IMR-90 (cell line): ENCODE data around the gene USP54. TPM values are rescaled to one million over a fixed set of nuclear protein-coding genes. Genes with fewer than 3 reads are reported as not detected.

Source experiments
- ATAC-seq: fragments of 200-7000 bp; cut with Tn5 transposase; 2 replicates; pipeline ENCODE4 v1.9.1; 2020; ENCODE audit warnings: low read depth, mild to moderate bottlenecking, moderate library complexity
- BruUV-seq: library from RNA; stranded (reverse); fragments of 400-500 nt; replicated peaks from 2 replicates; lab custom pipeline; 2021; lab: Mats Ljungman, UMichigan
- CTCF ChIA-PET: fragments of 300-600 bp; formaldehyde crosslinking; extraction: SDS; loops from one replicate; lab custom pipeline; 2021; ENCODE audit warnings: antibody characterized with exemption; lab: Yijun Ruan, JAX
- POLR2A ChIA-PET: fragments of 300-600 bp; sonication (Branson Sonifier 250); formaldehyde crosslinking; loops from one replicate; lab custom pipeline; 2022; ENCODE audit warnings: antibody characterized with exemption; ENCODE audit not compliant: unreplicated experiment; lab: Charles Lee
- DNase-seq: peaks from one replicate; pipeline ENCODE4 v3.0.0; 2013
- H2AFZ ChIP-seq: replicated peaks from 2 replicates; pipeline ENCODE3; 2013; ENCODE audit warnings: low read length, mild to moderate bottlenecking; ENCODE audit not compliant: poor library complexity
- H2AK5ac ChIP-seq: 2 replicates; pipeline ENCODE4 v1.6.1; 2013; ENCODE audit warnings: low read depth, low read length, inconsistent platforms
- H2AK9ac ChIP-seq: replicated peaks from 2 replicates; pipeline ENCODE3; 2013; ENCODE audit warnings: mild to moderate bottlenecking, low read depth, low read length, moderate library complexity; ENCODE audit not compliant: poor library complexity
- H2BK120ac ChIP-seq: 2 replicates; pipeline ENCODE4 v1.6.1; 2013; ENCODE audit warnings: low read depth, low read length, inconsistent platforms
- H2BK15ac ChIP-seq: 3 replicates; pipeline ENCODE4 v1.6.1; 2013; ENCODE audit warnings: low read depth, low read length, inconsistent platforms
- H2BK20ac ChIP-seq: 2 replicates; pipeline ENCODE4 v1.6.1; 2013; ENCODE audit warnings: low read depth, mild to moderate bottlenecking, inconsistent platforms, low read length, moderate library complexity
- H2BK5ac ChIP-seq: 2 replicates; pipeline ENCODE4 v1.6.1; 2013; ENCODE audit warnings: mild to moderate bottlenecking, low read depth, low read length, inconsistent platforms; ENCODE audit not compliant: poor library complexity, severe bottlenecking
- H3K14ac ChIP-seq: replicated peaks from 2 replicates; pipeline ENCODE4 v1.6.1; 2013; ENCODE audit warnings: low read depth, low read length, inconsistent platforms
- H3K18ac ChIP-seq: 2 replicates; pipeline ENCODE4 v1.6.1; 2013; ENCODE audit warnings: low read depth, low read length, control low read depth
- H3K23ac ChIP-seq: 2 replicates; pipeline ENCODE4 v1.6.1; 2013; ENCODE audit warnings: low read depth, low read length, inconsistent platforms
- H3K27ac ChIP-seq: 2 replicates; pipeline ENCODE4 v1.5.1; 2013; ENCODE audit warnings: mild to moderate bottlenecking, control low read depth, low read length; ENCODE audit not compliant: insufficient read depth
- H3K27me3 ChIP-seq: 2 replicates; pipeline ENCODE4 v1.6.1; 2013; ENCODE audit warnings: low read length; ENCODE audit not compliant: control insufficient read depth, insufficient read depth
- H3K36me3 ChIP-seq: 2 replicates; pipeline ENCODE4 v1.6.1; 2013; ENCODE audit warnings: low read length, mixed read lengths; ENCODE audit not compliant: control insufficient read depth, insufficient read depth
- H3K4ac ChIP-seq: 2 replicates; pipeline ENCODE4 v1.6.1; 2013; ENCODE audit warnings: low read depth, low read length, inconsistent platforms
- H3K4me1 ChIP-seq: 2 replicates; pipeline ENCODE4 v1.6.1; 2013; ENCODE audit warnings: low read length, mixed read lengths; ENCODE audit not compliant: control insufficient read depth, insufficient read depth
- H3K4me2 ChIP-seq: 2 replicates; pipeline ENCODE4 v1.6.1; 2013; ENCODE audit warnings: low read depth, mild to moderate bottlenecking, control low read depth, low read length, moderate library complexity
- H3K4me3 ChIP-seq: 2 replicates; pipeline ENCODE4 v1.5.1; 2013; ENCODE audit warnings: low read depth, mild to moderate bottlenecking, control low read depth, low read length, moderate library complexity; ENCODE audit not compliant: insufficient read depth
- H3K56ac ChIP-seq: 2 replicates; pipeline ENCODE4 v1.6.1; 2013; ENCODE audit warnings: low read length, inconsistent platforms; ENCODE audit not compliant: insufficient read depth; ENCODE audit errors: extremely low read depth
- H3K79me1 ChIP-seq, 2 experiments: 2 replicates each; pipeline ENCODE4 v1.6.1; 2013; ENCODE audit warnings: low read length in 2 of 2, inconsistent platforms in 1 of 2, low read depth in 1 of 2
- H3K9ac ChIP-seq: 2 replicates; pipeline ENCODE4 v1.6.1; 2013; ENCODE audit warnings: low read depth, low read length, control low read depth
- H3K9me1 ChIP-seq: 2 replicates; pipeline ENCODE4 v1.6.1; 2013; ENCODE audit warnings: low read length, inconsistent platforms; ENCODE audit not compliant: insufficient read depth
- H3K9me3 ChIP-seq: 2 replicates; pipeline ENCODE4 v1.6.1; 2013; ENCODE audit warnings: low read length; ENCODE audit not compliant: control insufficient read depth, insufficient read depth
- H4K20me1 ChIP-seq: 2 replicates; pipeline ENCODE4 v1.6.1; 2013; ENCODE audit warnings: low read length, inconsistent platforms; ENCODE audit not compliant: insufficient read depth
- H4K5ac ChIP-seq: 2 replicates; pipeline ENCODE4 v1.6.1; 2013; ENCODE audit warnings: mild to moderate bottlenecking, low read depth, low read length, control low read depth
- H4K8ac ChIP-seq, 2 experiments: 2 replicates each; pipeline ENCODE4 v1.6.1; 2013; ENCODE audit warnings: low read depth in 2 of 2, low read length in 2 of 2, control low read depth in 1 of 2, inconsistent platforms in 1 of 2
- H4K91ac ChIP-seq: 2 replicates; pipeline ENCODE4 v1.6.1; 2013; ENCODE audit warnings: low read depth, low read length, inconsistent platforms; ENCODE audit not compliant: insufficient read depth
- POLR2A ChIP-seq: IDR thresholded peaks from 2 replicates; pipeline ENCODE4 v1.6.1; 2012; ENCODE audit warnings: mild to moderate bottlenecking, low read depth, low read length
- SMC3 ChIP-seq: fragments of 150-350 bp; IDR thresholded peaks from 2 replicates; pipeline ENCODE4 v1.6.1; 2016; ENCODE audit warnings: low read depth, mild to moderate bottlenecking, antibody characterized with exemption, low read length, moderate library complexity
- WGBS, 2 experiments: methylation state at CpG; one replicate each; pipeline versions ENCODE4 v1.1.5 to v1.1.7; 2013; ENCODE audit warnings: missing lambda C conversion rate in 2 of 2; ENCODE audit not compliant: insufficient read length in 1 of 2; ENCODE audit errors: extremely low coverage in 2 of 2; 5-methylcytosine and 5-hydroxymethylcytosine counted together
- dilution Hi-C: fragments of 300-500 bp; cut with HindIII; formaldehyde crosslinking; loops from one replicate; pipeline ENCODE4 v1.14.3; 2018; ENCODE audit warnings: low sequenced_read_pairs; ENCODE audit not compliant: unreplicated experiment
- in situ Hi-C: fragments of 300-500 bp; cut with MboI; formaldehyde crosslinking; loops from 3 replicates; pipeline ENCODE4 v1.14.3; 2019; ENCODE audit warnings: low sequenced_read_pairs, inconsistent platforms, mixed read lengths
- intact Hi-C: fragments of 100-400 bp; cut with micrococcal nuclease; formaldehyde crosslinking; loops from 2 replicates; pipeline ENCODE4 v1.10.0; 2022
- polyA plus RNA-seq, 3 experiments: library from polyadenylated mRNA; depleted of rRNA; stranded (reverse); fragments of >200 nt; gene quantifications; 2 replicates each; pipeline ENCODE4 v1.2.3, GENCODE V29; 2012; ENCODE audit warnings: low replicate concordance in 1 of 3
- total RNA-seq: library from RNA; depleted of rRNA; stranded (reverse); fragments of >200 nt; gene quantifications from 2 replicates; pipeline ENCODE4 v1.2.3, GENCODE V29; 2012

Gene USP54
- total and polyA plus RNA-seq, 2 of the 4 experiments (the other 2 are of a cell fraction) = 4.0 to 7.9 TPM

- TF ChIP-seq SMC3 = no peak
Observed at GRCh38 chr10:73517166-73517888, 73.8 kb downstream of the USP54 start (continued).

DNA sequence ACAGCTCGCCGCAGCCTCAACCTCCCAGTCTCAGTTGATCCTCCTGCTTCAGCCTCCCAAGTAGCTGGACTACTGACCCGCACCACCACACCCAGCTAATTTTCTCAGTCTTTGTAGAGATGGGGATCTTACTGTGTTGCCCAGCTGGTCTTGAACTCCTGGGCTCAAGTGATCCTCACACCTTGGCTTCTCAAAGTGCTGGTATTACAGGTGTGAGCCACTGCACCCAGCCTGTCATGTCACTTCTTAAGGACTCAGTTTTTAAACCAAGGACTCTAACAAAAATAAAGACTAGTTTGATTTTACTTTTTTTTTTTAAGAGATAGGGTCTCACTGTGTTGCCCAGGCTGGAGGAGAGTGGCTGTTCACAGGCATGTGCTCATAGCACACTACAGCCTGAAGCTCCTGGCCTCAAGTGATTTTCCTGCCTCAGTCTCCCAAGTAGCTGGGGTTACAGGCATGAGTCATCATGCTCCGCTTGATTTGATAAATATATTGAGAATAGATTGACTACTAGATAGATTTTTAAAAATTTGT, 78.9 kb downstream of the USP54 start:
- H4K20me1 ChIP-seq = no peaks in the 10 kb centered on the region
- H3K36me3 ChIP-seq = 0 out of 2 replicates have a peak, but pooled peaks cover 1% of the 10 kb centered on the region
- no peak overlapping the region for H2BK5ac ChIP-seq
- H3K14ac ChIP-seq = no peak overlapping the region
- H3K9me1 ChIP-seq = peaks cover 6% of the 10 kb centered on the region
- no peak overlapping the region for H2AK9ac ChIP-seq
- no peak overlapping the region for H3K4ac ChIP-seq
- no peak overlapping the region for H3K4me2 ChIP-seq
- no peak overlapping the region for H4K8ac ChIP-seq
- H3K9me3 ChIP-seq = no peaks in the 10 kb centered on the region
- H3K4me3 ChIP-seq = no peak overlapping the region
- no TSS peak for BruUV-seq
- no peak overlapping the region for H2BK20ac ChIP-seq
- ATAC-seq = no peak
- H3K4me1 ChIP-seq = peaks cover 2% of the 10 kb centered on the region; the same call in 1 of the 2 replicates
- ChIA-PET POLR2A (no interaction called here), CTCF (no interaction called here)
- H3K27ac ChIP-seq = no peak overlapping the region
- H4K91ac ChIP-seq = no peak overlapping the region
- in situ Hi-C loops (no loop called here), intact Hi-C loops (no loop called here), dilution Hi-C loops (no loop called here)
- no peak overlapping the region for H3K23ac ChIP-seq
- H3K79me1 ChIP-seq = no peaks in the 10 kb centered on the region
- no peak overlapping the region for H2BK15ac ChIP-seq
- DNase-seq = no peak
- no peak overlapping the region for H3K18ac ChIP-seq
- no peak overlapping the region for H4K5ac ChIP-seq
- no peak overlapping the region for H2AK5ac ChIP-seq
- no CpG with 5 or more reads among the region's 4 CpGs for WGBS, 2 experiments
- no peaks in the 10 kb centered on the region for H3K27me3 ChIP-seq
- TF ChIP-seq POLR2A = no peak
- H3K56ac ChIP-seq = no peak overlapping the region
- no peak overlapping the region for H3K9ac ChIP-seq
- H2AFZ ChIP-seq = no peak overlapping the region
- no peak overlapping the region for H2BK120ac ChIP-seq
